Stomach (tissue), 4 donors: ENCODE measurements around the gene DYNC1H1.

ENCODE experiments used
- POLR2A ChIP-seq, 4 donors: fragments of 450-650 bp; IDR thresholded peaks; one replicate each; pipeline ENCODE4 v1.6.1; 2016; ENCODE audit warnings: antibody characterized with exemption in 4 of 4, control low read depth in 2 of 4, mild to moderate bottlenecking in 1 of 4, moderate library complexity in 1 of 4
- POLR2AphosphoS5 ChIP-seq, 3 donors: sonication (generic); formaldehyde crosslinking; IDR thresholded peaks; one replicate each; pipeline ENCODE4 v1.6.1; 2016; ENCODE audit warnings: antibody characterized with exemption in 3 of 3

DNA sequence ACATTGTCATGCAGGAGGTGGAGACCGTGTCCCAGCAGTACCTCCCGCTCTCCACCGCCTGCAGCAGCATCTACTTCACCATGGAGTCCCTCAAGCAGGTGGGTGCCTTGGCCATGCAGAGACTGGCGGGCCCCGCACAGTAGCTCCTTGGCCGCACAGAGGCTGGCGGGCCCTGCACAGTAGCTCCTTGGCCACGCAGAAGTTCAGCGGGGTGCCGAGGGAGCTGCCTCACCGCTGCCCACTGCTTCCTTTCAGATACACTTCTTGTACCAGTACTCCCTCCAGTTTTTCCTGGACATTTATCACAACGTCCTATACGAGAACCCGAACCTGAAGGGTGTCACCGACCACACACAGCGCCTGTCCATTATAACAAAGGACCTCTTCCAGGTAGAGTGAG is 74.8 kb downstream of the DYNC1H1 start:
- no peak for TF ChIP-seq POLR2A (IDR thresholded peaks at IDR 0.05)
- TF ChIP-seq POLR2AphosphoS5 (IDR thresholded peaks at IDR 0.05), result no peak
